Measurements from ENCODE around the gene LAMC3. TPM values are rescaled to one million over a fixed set of nuclear protein-coding genes. Genes with fewer than 3 reads are reported as not detected.

Gene LAMC3
- total RNA-seq, 1 donor from 2014 or later, result 26.4 TPM

DNA sequence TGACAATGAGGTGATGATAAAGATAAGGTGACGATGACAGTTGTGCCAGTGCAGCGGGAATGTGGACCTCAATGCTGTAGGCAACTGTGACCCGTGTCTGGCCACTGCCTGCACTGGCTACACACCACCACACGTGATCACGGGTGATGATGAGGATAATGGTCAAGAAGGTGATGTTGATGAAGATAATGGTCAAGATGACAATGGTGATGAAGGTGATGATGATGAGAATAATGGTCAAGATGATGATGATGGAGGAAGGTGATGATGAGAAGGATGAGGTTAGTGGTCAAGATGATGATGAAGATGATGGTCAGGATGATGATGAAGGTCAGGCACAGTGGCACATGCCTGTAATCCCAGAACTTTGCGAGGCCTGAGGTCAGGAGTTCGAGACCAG is 56.6 kb downstream of the LAMC3 start:
- Histone ChIP-seq H3K27ac (no peak overlapping the region), H3K36me3 (no peaks in the 10 kb centered on the region), H3K27me3 (ENCODE audit: low read depth) (no peaks in the 10 kb centered on the region), H3K4me3 (no peak overlapping the region), H3K4me1 (no peaks in the 10 kb centered on the region), H3K9me3 (no peaks in the 10 kb centered on the region)
- ATAC-seq (no peak), DNase-seq (no peak)
- TF ChIP-seq, protein P1, sequence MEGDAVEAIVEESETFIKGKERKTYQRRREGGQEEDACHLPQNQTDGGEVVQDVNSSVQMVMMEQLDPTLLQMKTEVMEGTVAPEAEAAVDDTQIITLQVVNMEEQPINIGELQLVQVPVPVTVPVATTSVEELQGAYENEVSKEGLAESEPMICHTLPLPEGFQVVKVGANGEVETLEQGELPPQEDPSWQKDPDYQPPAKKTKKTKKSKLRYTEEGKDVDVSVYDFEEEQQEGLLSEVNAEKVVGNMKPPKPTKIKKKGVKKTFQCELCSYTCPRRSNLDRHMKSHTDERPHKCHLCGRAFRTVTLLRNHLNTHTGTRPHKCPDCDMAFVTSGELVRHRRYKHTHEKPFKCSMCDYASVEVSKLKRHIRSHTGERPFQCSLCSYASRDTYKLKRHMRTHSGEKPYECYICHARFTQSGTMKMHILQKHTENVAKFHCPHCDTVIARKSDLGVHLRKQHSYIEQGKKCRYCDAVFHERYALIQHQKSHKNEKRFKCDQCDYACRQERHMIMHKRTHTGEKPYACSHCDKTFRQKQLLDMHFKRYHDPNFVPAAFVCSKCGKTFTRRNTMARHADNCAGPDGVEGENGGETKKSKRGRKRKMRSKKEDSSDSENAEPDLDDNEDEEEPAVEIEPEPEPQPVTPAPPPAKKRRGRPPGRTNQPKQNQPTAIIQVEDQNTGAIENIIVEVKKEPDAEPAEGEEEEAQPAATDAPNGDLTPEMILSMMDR (IDR thresholded peaks at IDR 0.05), result no peak
- intact Hi-C loops (cut with DNase I), result no loop called here

DNA sequence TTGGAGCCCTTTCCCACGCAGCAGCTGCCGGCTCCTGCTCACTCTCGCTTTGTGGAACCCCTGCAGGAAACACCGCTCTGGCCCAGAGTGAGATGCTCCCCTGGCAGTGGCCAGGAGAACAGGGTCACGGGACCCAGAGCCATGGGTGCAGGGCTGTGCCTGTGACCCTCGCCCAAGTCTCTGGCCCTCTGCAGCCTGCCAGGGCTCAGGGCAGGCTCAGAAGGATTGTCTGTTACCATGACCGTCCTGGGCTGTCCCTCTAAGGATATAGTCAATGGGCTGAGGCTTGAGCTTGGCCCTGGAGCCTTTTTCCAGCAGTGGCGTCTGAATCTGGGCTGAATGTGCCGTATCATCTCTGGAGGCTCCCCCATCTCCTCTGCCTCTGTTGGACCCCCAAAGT is 58.7 kb downstream of the LAMC3 start:
- H3K27ac ChIP-seq, result no peak overlapping the region
- DNase-seq (no peak), ATAC-seq (peak in 1 of 2 donors; percentile 22)
- H3K9me3 ChIP-seq, result no peaks in the 10 kb centered on the region
- no peaks in the 10 kb centered on the region for H3K27me3 ChIP-seq (ENCODE audit: low read depth)
- H3K36me3 ChIP-seq, result no peaks in the 10 kb centered on the region
- intact Hi-C loops (cut with DNase I), result no loop called here
- TF ChIP-seq, protein P1 (IDR thresholded peaks at IDR 0.05), result no peak
- H3K4me1 ChIP-seq, result no peaks in the 10 kb centered on the region
- H3K4me3 ChIP-seq, result no peak overlapping the region

DNA sequence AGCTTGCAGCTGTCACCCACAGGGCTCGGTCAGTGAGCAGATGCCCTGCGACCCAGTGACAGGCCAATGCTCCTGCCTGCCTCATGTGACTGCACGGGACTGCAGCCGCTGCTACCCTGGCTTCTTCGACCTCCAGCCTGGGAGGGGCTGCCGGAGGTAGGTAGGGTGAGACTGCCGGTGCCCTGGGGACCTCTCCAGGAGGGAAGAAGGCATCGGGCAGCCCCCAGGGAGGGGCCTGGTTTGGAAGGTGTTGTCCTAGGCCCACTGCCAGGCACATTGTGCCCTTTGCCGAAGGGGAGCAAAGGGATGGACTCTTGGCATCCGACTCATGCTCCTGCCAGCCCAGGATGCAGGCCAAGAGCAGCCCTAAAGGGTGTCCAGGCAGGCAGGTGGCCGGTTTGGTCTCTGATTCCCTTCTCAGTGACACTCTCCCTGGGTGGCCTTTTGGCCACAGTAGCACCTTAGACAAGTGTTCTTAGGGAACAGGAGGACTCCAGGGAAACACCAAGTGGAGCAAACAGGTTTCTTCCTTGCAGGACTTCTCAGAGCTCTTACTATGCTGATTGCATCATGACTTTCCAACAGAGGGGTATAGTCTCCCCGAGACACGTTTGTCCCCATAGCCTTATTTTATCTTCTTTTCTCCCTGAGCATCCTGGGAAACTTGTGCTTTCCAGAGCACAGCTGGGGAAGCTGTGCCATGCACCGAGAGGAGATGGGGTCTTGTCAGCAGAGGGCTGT is 59.3 kb downstream of the LAMC3 start:
- no peaks in the 10 kb centered on the region for H3K4me1 ChIP-seq
- TF ChIP-seq, protein P1 (IDR thresholded peaks at IDR 0.05), result no peak
- DNase-seq (no peak), ATAC-seq (no peak)
- no peaks in the 10 kb centered on the region for H3K36me3 ChIP-seq
- no peaks in the 10 kb centered on the region for H3K9me3 ChIP-seq
- H3K27me3 ChIP-seq (ENCODE audit: low read depth), result no peaks in the 10 kb centered on the region
- no peak overlapping the region for H3K4me3 ChIP-seq
- no peak overlapping the region for H3K27ac ChIP-seq
- intact Hi-C loops (cut with DNase I), result no loop called here

DNA sequence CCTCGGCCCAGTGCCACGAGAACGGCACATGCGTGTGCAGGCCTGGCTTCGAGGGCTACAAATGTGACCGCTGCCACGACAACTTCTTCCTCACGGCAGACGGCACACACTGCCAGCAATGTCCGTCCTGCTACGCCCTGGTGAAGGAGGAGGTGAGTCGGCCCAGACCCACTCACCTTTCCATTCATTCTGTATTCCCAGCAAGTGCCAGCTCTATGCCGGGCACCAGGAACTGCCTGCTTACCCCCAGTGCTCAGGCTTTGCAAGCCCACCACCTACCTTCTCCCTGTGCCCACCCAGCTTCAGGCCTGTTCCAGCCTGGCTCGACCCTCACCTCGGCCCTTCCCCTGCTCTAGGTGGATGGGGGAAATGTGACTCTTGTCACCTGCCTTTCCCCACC is 60.7 kb downstream of the LAMC3 start:
- Histone ChIP-seq H3K9me3 (no peaks in the 10 kb centered on the region), H3K27ac (no peak overlapping the region), H3K27me3 (ENCODE audit: low read depth) (no peaks in the 10 kb centered on the region), H3K4me1 (no peaks in the 10 kb centered on the region), H3K36me3 (no peaks in the 10 kb centered on the region), H3K4me3 (no peak overlapping the region)
- TF ChIP-seq, protein P1 (IDR thresholded peaks at IDR 0.05), result no peak
- DNase-seq, result no peak
- ATAC-seq, result no peak
- intact Hi-C loops (cut with DNase I), result no loop called here

DNA sequence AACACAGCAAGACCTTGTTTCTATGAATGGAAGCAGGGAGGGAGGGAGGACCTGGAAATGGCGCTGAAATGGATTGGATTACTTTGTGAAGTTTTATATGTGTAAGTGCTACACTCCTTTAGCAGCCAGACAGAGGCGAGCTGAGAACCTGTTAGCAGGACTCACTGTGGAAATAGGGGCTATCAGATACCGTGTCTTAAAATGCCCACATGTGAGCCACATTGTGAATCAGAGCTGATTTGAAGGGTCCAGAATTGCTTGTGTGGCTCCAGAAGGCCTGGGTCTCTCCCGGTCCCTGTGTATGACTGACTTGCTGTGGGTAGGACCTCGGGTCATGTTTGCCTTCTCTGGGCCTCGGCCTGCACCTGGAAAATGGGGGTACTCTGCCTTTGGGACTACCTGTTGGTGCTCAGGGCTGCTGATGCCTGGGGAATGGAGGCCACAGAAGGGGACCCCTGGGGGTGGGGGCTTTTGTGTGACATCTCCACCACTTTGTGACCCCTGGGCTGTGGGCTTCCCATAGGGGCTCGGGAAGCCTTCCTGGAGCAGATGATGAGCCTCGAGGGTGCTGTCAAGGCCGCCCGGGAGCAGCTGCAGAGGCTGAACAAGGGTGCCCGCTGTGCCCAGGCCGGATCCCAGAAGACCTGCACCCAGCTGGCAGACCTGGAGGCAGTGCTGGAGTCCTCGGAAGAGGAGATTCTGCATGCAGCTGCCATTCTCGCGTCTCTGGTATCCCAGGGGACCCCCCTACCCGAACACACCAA is 63.3 kb downstream of the LAMC3 start:
- no peak for ATAC-seq
- Histone ChIP-seq H3K4me3 (no peak overlapping the region), H3K27ac (no peak overlapping the region), H3K9me3 (no peaks in the 10 kb centered on the region), H3K4me1 (no peaks in the 10 kb centered on the region), H3K36me3 (no peaks in the 10 kb centered on the region), H3K27me3 (ENCODE audit: low read depth) (no peaks in the 10 kb centered on the region)
- TF ChIP-seq, protein P1 (IDR thresholded peaks at IDR 0.05), result no peak
- intact Hi-C loops (cut with DNase I), result no loop called here
- DNase-seq, result no peak
